HepG2 (cell line): ENCODE data around the gene PPFIA4. TPM values are rescaled to one million over a fixed set of nuclear protein-coding genes. Genes with fewer than 3 reads are reported as not detected.

ENCODE experiments used
- AKNA ChIP-seq: sonication (generic); formaldehyde crosslinking; IDR thresholded peaks from 2 replicates; pipeline ENCODE4 v1.4.0; 2020; ENCODE audit warnings: missing genetic modification reagents, borderline replicate concordance
- KLF16 ChIP-seq, 2 experiments: sonication (generic) in 1 of 2; formaldehyde crosslinking in 1 of 2; IDR thresholded peaks; 2 replicates each; pipeline versions ENCODE4 v1.6.1 to v1.8.0; 2016 to 2023; ENCODE audit warnings: missing genetic modification reagents in 2 of 2, missing compliant biosample characterization in 1 of 2
- KLF9 ChIP-seq: IDR thresholded peaks from 2 replicates; pipeline ENCODE4 v1.6.1; 2016; ENCODE audit warnings: low read depth
- NKX3-1 ChIP-seq: sonication (generic); formaldehyde crosslinking; IDR thresholded peaks from 2 replicates; pipeline ENCODE4 v1.5.0; 2020; ENCODE audit warnings: missing genetic modification reagents
- SETDB1 ChIP-seq: sonication (generic); formaldehyde crosslinking; IDR thresholded peaks from 2 replicates; pipeline ENCODE4 v1.5.1; 2020; ENCODE audit warnings: missing genetic modification reagents, mild to moderate bottlenecking, borderline replicate concordance
- TARDBP ChIP-seq: sonication (generic); formaldehyde crosslinking; IDR thresholded peaks from 2 replicates; pipeline ENCODE4 v1.8.0; 2022; ENCODE audit warnings: mild to moderate bottlenecking, missing genetic modification reagents
- ZBTB37 ChIP-seq: sonication (generic); formaldehyde crosslinking; IDR thresholded peaks from 2 replicates; pipeline ENCODE4 v1.4.0; 2020; ENCODE audit warnings: mild to moderate bottlenecking, missing genetic modification reagents
- ZNF382 ChIP-seq: sonication (generic); formaldehyde crosslinking; IDR thresholded peaks from 2 replicates; pipeline ENCODE4 v1.5.0; 2020; ENCODE audit warnings: missing genetic modification reagents, mild to moderate bottlenecking, borderline replicate concordance
- ZNF687 ChIP-seq: sonication (generic); formaldehyde crosslinking; IDR thresholded peaks from 2 replicates; pipeline ENCODE4 v1.5.1; 2020; ENCODE audit warnings: mild to moderate bottlenecking, missing genetic modification reagents, moderate library complexity
- ZNF720 ChIP-seq: sonication (generic); formaldehyde crosslinking; IDR thresholded peaks from 2 replicates; pipeline ENCODE4 v1.4.0; 2020; ENCODE audit warnings: missing genetic modification reagents
- ZNF800 ChIP-seq: sonication (generic); formaldehyde crosslinking; IDR thresholded peaks from 2 replicates; pipeline ENCODE4 v1.4.0; 2020; ENCODE audit warnings: missing genetic modification reagents
- polyA plus RNA-seq, 8 experiments: library from polyadenylated mRNA; depleted of rRNA in 3 of 8; stranded (reverse) in 7 of 8; unstranded in 1 of 8; fragments of >200 nt; fragmentation: Illumina TruSeq in 4 of 8; extraction: Trizol in 4 of 8; gene quantifications; 2 replicates each; pipeline versions ENCODE4 v1.2.1 to v1.2.3, GENCODE V29; 2011 to 2016; ENCODE audit warnings: low read depth in 4 of 8, missing spikeins in 1 of 8, mixed read lengths in 1 of 8; ENCODE audit not compliant: insufficient read depth in 1 of 8
- total RNA-seq, 5 experiments: library from RNA; depleted of rRNA; stranded (reverse); fragments of >200 nt; fragmentation: Illumina TruSeq; extraction: Trizol; gene quantifications; 2 replicates each; pipeline ENCODE4 v1.2.3, GENCODE V29; 2016; ENCODE audit warnings: low read depth in 1 of 5
- TF ChIP-seq, protein P1 (sequence below): sonication (generic); formaldehyde crosslinking; IDR thresholded peaks from 2 replicates; pipeline ENCODE4 v1.9.0; 2021; ENCODE audit warnings: missing genetic modification reagents, mild to moderate bottlenecking, borderline replicate concordance

PPFIA4 gene
- total and polyA plus RNA-seq, 2 of the 13 experiments (the other 11 are each of a cell fraction or from before 2014, with no cell fraction given) = 6.4 TPM; not detected in 1

- TF ChIP-seq ZNF687 (CRISPR knock-in tag) (peak; percentile 87), ZNF720 (CRISPR knock-in tag) (no peak), KLF16 (CRISPR knock-in tag; IDR thresholded peaks at IDR 0.05) (peak in 1 of 2 experiments; percentile 73; a peak in 1 of 4 replicates), SETDB1 (no peak), KLF9 (no peak), AKNA (CRISPR knock-in tag) (no peak), TARDBP (CRISPR knock-in tag) (peak; percentile 39; the same call in 1 of the 2 replicates), ZNF382 (no peak), NKX3-1 (CRISPR knock-in tag) (peak; percentile 49; the same call in 1 of the 2 replicates), ZBTB37 (no peak), ZNF800 (CRISPR knock-in tag) (no peak)
- TF ChIP-seq, protein P1, sequence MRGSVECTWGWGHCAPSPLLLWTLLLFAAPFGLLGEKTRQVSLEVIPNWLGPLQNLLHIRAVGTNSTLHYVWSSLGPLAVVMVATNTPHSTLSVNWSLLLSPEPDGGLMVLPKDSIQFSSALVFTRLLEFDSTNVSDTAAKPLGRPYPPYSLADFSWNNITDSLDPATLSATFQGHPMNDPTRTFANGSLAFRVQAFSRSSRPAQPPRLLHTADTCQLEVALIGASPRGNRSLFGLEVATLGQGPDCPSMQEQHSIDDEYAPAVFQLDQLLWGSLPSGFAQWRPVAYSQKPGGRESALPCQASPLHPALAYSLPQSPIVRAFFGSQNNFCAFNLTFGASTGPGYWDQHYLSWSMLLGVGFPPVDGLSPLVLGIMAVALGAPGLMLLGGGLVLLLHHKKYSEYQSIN (CRISPR knock-in tag) = no peak
Measured at GRCh38 chr1:203006948-203007871, 19.1 kb upstream of the PPFIA4 start, which contains the start of gene TMEM183A (continued).
